ENCODE results near the gene POC1B. TPM values are rescaled to one million over a fixed set of nuclear protein-coding genes. Genes with fewer than 3 reads are reported as not detected.

The POC1B gene
- total RNA-seq, 1 experiment from 2014 or later, result 6.9 TPM

DNA sequence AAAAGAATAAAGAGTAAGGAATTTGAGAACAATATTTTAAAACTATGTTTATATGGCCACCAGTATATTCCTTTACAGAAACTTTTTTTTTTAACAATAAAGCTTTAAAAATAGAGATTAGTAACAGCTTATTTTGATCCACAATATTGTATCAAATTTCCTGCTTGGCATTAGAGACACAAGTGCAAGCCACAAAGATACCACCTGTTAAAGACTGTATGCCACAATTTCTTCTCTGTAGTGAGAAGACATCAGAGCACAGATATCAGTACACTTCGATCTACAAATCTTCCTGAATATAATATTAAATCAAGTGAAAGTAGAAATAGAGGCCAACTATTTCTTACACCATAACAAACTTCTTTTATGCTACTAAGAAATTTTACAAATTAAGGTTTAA, 69.3 kb downstream of the POC1B start:
- no peaks in the 10 kb centered on the region for H3K9me3 ChIP-seq
- H3K4me3 ChIP-seq, result no peak overlapping the region
- no peak for DNase-seq
- no peaks in the 10 kb centered on the region for H3K36me3 ChIP-seq
- H3K27me3 ChIP-seq, result no peaks in the 10 kb centered on the region

DNA sequence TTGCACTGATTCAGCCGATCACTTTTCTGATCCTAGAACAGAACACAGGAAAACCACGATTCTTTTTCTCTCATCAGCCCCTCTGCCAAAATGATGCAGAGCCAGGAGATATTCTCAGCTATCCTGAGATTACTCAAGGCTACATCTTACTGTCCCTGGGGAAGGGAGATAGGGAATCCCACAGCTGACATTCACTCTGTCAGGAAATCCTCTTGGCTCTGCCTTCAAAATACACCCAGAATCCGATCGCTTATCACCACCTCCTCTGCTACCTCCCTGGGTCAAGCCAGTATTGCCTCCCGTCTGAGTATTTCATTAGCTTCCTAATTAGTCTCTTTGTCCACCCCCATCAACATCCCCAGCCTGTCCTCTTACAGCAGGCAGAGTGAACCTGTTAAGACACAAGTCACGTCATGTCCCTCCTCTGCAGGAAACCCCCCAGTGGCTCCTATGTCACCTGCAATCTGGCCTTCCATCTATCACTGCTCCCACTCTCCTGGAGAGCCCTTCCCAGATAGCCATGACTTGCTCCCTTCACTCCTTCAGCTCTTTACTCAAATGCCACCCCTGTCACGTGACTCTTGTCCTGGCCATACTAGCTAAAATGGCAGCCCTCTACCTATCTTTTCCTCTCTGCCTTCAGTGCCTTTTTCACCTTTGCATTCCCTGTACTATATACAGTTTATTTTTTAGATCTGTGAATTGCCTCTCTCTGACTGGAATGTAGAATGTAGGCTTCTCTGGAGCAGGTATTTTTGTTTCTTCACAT, 71.6 kb downstream of the POC1B start:
- DNase-seq, result no peak
- H3K4me3 ChIP-seq, result no peak overlapping the region

DNA sequence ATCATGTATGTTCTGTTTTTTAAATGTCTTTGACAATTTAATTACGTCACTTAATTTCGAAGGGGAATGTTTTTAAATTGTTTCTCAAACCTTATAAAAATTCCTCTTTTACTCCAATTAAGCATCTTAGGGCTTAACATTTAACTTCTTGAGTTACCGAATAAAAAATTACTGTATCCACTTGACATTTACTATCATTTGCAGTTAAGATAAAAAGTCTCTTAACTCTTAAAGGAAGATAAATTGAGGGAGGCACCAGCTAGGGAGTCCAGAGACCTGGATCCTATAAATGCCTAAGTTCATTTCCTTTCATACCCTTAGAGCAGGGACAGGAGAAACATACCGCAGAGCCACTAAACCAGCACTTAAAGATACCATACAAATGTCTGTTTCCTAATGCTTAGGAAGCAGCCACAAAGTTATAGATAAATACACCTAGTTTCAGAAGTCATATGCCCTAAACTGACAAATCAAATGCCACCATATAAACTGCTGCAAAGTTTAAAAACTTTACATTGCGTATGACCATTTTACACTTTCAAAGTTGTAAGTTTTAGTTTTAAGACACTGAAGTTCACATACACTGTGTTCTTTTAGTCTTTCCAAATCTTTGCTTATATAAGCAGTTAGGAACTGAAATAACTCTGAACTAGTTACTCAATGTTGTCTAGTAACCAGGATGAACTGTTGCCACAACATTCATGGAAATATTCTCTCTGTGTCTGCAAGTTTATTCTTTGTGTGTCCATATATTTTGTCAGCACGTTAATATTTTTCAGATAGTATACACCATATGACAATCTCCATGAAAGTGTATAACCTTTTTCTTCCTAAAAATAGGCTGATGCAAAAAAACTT, 72.5 kb downstream of the POC1B start:
- Histone ChIP-seq H3K27me3 (no peaks in the 10 kb centered on the region), H3K9me3 (no peaks in the 10 kb centered on the region), H3K4me3 (no peak overlapping the region), H3K36me3 (no peaks in the 10 kb centered on the region)
- DNase-seq, result no peak

More for the DNA sequence above, 71.6 kb downstream of the POC1B start:
- no peaks in the 10 kb centered on the region for H3K36me3 ChIP-seq
- no peaks in the 10 kb centered on the region for H3K9me3 ChIP-seq
- no peaks in the 10 kb centered on the region for H3K27me3 ChIP-seq

DNA sequence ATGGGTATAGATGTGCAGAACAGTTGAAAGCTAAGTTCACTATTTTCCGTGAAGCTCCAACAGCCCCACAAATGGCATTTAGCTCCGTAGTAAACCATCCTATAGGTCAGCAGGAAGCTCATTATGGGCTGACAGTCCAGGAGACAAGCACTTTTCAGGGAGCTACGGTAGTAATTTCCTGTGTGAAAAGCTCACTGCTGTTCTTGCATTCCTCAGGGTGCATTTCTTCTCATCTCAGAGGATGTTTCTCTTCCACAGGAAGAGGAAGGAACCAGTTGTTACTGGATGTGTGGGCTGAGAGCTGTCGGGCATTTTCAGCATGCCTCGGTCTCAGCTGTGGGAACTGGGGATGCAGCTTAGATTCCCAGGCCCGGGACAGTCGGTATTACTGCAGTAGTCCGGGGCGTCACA, 74.0 kb downstream of the POC1B start:
- no peak overlapping the region for H3K4me3 ChIP-seq
- H3K9me3 ChIP-seq, result no peaks in the 10 kb centered on the region
- DNase-seq, result no peak
- H3K27me3 ChIP-seq, result no peaks in the 10 kb centered on the region
- no peaks in the 10 kb centered on the region for H3K36me3 ChIP-seq

- H3K4me3 ChIP-seq, result no peak overlapping the region
- H3K27me3 ChIP-seq, result no peaks in the 10 kb centered on the region
- H3K36me3 ChIP-seq, result no peaks in the 10 kb centered on the region
- DNase-seq, result no peak
- peaks cover 2% of the 10 kb centered on the region; the same call in 1 of the 2 replicates for H3K9me3 ChIP-seq
Observed at GRCh38 chr12:89450907-89451306, 74.9 kb downstream of the POC1B start.

GRCh38 chr12:89448951-89449371, 76.9 kb downstream of the POC1B start:
- no peaks in the 10 kb centered on the region for H3K27me3 ChIP-seq

DNA sequence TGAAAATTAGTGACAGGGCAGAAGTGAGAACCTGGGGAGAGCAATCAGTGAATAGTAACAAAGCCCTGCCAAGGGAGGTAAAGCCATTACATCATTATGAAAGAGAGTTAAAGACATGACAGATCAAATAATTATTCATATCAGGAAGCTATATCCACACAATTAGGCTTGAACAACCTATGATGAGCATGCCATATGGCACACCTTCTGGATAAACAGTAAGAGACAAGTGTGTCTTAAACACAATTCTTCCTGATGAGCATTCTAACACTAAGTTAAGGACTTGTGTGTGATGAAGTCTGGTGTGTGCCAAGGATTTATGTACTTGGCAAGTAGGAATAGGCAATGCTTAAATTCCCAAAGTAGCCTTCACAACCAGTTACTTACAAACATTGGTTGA, 77.3 kb downstream of the POC1B start:
- no peak for DNase-seq
- Histone ChIP-seq H3K36me3 (no peaks in the 10 kb centered on the region), H3K9me3 (peaks cover 2% of the 10 kb centered on the region; the same call in 1 of the 2 replicates), H3K27me3 (no peaks in the 10 kb centered on the region), H3K4me3 (no peak overlapping the region)

More at GRCh38 chr12:89448951-89449371, 76.9 kb downstream of the POC1B start:
- Histone ChIP-seq H3K36me3 (no peaks in the 10 kb centered on the region), H3K4me3 (no peak overlapping the region), H3K9me3 (peaks cover 2% of the 10 kb centered on the region; the same call in 1 of the 2 replicates)
- DNase-seq, result no peak

- H3K4me3 ChIP-seq, result no peak overlapping the region
- H3K36me3 ChIP-seq, result no peaks in the 10 kb centered on the region
- no peaks in the 10 kb centered on the region for H3K9me3 ChIP-seq
- DNase-seq, result no peak
- no peaks in the 10 kb centered on the region for H3K27me3 ChIP-seq
Observed at GRCh38 chr12:89439941-89440340, 85.9 kb downstream of the POC1B start.

DNA sequence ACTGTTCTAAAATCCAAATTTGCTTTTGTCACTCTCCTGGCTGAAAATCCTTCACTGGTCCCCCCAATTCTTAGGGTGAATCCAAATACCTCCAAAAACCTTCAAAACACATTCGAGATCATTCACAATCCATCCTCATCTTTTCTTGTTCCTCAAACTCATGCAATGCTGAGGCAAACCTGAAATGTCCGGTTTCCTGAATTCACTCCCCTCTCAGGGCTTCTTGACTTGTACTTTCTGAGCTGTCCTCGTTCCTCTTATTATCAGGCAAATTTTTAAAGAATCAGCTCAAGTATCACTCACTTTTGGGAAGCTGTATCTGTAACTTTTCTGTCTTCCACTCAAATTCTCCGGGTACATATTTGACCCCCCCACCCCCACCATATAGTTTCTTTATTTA, 88.6 kb downstream of the POC1B start:
- H3K4me3 ChIP-seq, result no peak overlapping the region
- DNase-seq, result no peak
- H3K27me3 ChIP-seq, result no peaks in the 10 kb centered on the region
- no peaks in the 10 kb centered on the region for H3K9me3 ChIP-seq
- no peaks in the 10 kb centered on the region for H3K36me3 ChIP-seq

DNA sequence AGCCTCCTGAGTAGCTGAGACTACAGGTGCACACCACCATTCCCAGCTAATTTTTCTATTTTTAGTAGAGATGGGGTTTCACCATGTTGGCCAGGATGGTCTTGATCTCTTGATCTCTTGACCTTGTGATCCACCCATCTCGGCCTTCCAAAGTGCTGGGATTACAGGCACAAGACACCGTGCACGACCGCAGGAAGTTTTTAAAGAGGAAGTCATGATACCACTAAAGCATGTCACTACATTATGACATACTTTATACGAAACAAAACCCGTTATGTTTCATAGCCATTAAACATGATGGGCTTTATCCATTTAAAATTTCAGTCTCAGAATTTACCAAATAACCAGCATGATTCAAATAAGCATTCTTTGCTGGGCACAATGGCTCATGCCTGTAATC, 89.8 kb downstream of the POC1B start:
- DNase-seq, result no peak
- no peaks in the 10 kb centered on the region for H3K9me3 ChIP-seq

DNA sequence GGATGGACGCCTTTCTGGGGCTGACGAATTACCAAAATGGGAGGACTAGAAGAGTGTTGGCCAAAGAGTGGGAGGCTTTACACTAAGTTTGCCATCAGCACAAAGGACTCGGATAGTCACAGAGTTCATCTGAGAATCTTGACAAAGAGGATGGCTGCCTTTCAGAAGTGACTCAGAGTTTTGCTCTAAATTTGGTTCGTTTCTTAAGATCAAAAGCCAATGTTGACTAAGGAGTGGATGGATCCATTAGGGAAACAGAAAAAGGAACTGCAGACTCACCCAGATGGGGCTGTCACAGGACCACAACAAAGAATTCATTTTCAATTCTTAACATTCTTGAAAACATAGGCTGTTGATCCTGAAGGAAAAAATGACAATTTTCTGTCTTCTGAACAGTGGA, 92.2 kb downstream of the POC1B start:
- H3K36me3 ChIP-seq, result no peaks in the 10 kb centered on the region
- no peaks in the 10 kb centered on the region for H3K27me3 ChIP-seq
- no peak for DNase-seq
- H3K4me3 ChIP-seq, result no peak overlapping the region
- no peaks in the 10 kb centered on the region for H3K9me3 ChIP-seq

More for the DNA sequence above, 89.8 kb downstream of the POC1B start:
- no peak overlapping the region for H3K4me3 ChIP-seq
- no peaks in the 10 kb centered on the region for H3K36me3 ChIP-seq
- no peaks in the 10 kb centered on the region for H3K27me3 ChIP-seq

GRCh38 chr12:89432396-89432795, 93.5 kb downstream of the POC1B start:
- no peaks in the 10 kb centered on the region for H3K36me3 ChIP-seq
- H3K27me3 ChIP-seq, result no peaks in the 10 kb centered on the region
- no peak for DNase-seq
- H3K9me3 ChIP-seq, result no peaks in the 10 kb centered on the region
- no peak overlapping the region for H3K4me3 ChIP-seq

GRCh38 chr12:89429528-89429927, 96.3 kb downstream of the POC1B start:
- no peaks in the 10 kb centered on the region for H3K36me3 ChIP-seq
- no peaks in the 10 kb centered on the region for H3K27me3 ChIP-seq
- no peak for DNase-seq
- no peak overlapping the region for H3K4me3 ChIP-seq
- H3K9me3 ChIP-seq, result no peaks in the 10 kb centered on the region

GRCh38 chr12:89427508-89428156, 98.2 kb downstream of the POC1B start:
- H3K9me3 ChIP-seq, result no peaks in the 10 kb centered on the region
- H3K4me3 ChIP-seq, result no peak overlapping the region
- no peaks in the 10 kb centered on the region for H3K36me3 ChIP-seq
- DNase-seq, result no peak
- no peaks in the 10 kb centered on the region for H3K27me3 ChIP-seq

- H3K9me3 ChIP-seq, result no peaks in the 10 kb centered on the region
- no peak overlapping the region for H3K4me3 ChIP-seq
- no peak for DNase-seq
- no peaks in the 10 kb centered on the region for H3K36me3 ChIP-seq
- H3K27me3 ChIP-seq, result no peaks in the 10 kb centered on the region
Observed at GRCh38 chr12:89424846-89425245, 101.0 kb downstream of the POC1B start.

DNA sequence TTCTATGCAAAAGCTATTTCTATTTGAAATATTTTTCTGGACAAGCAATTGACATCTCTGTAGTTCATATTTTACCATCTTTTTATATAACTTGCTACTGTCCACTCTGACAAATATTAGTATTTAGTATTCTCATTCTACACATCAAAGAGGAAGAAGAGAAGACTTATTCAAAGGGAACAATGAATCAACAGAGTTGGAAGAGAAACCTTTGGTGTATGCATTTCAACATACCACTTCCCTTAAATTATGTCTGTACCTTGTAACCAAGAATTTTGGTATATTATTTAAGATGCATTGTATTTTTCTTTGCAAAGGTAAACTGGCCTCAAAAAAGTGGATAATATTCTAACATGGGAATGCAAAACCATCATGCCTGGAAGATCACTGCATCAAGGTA, 101.5 kb downstream of the POC1B start:
- H3K4me3 ChIP-seq, result no peak overlapping the region
- H3K36me3 ChIP-seq, result no peaks in the 10 kb centered on the region
- DNase-seq, result no peak
- no peaks in the 10 kb centered on the region for H3K9me3 ChIP-seq
- no peaks in the 10 kb centered on the region for H3K27me3 ChIP-seq

Measured in MG63 (cell line).